Neural progenitor cell (in vitro differentiated cells): ENCODE results near the gene CD19. TPM values are rescaled to one million over a fixed set of nuclear protein-coding genes. Genes with fewer than 3 reads are reported as not detected.

ENCODE experiments used
- DNase-seq: peaks from one replicate; pipeline ENCODE4 v3.0.0-alpha.2; 2016; ENCODE audit warnings: low spot score
- H2AFZ ChIP-seq: fragments of 200-600 bp; sonication (generic); replicated peaks from 2 replicates; pipeline ENCODE4 v1.6.1; 2016; ENCODE audit warnings: antibody characterized with exemption
- H3F3A ChIP-seq: fragments of 200-600 bp; sonication (generic); 2 replicates; pipeline ENCODE4 v1.6.1; 2016; ENCODE audit warnings: antibody characterized with exemption, low read depth
- H3K27ac ChIP-seq: fragments of 200-600 bp; sonication (generic); 2 replicates; pipeline ENCODE4 v1.5.1; 2016; ENCODE audit warnings: mild to moderate bottlenecking
- H3K27me3 ChIP-seq: fragments of 200-600 bp; sonication (generic); 2 replicates; pipeline ENCODE4 v1.6.1; 2016; ENCODE audit warnings: mild to moderate bottlenecking, moderate library complexity
- H3K36me3 ChIP-seq: fragments of 200-600 bp; sonication (generic); 2 replicates; pipeline ENCODE4 v1.5.1; 2016
- H3K4me1 ChIP-seq: fragments of 200-600 bp; sonication (generic); 2 replicates; pipeline ENCODE4 v1.6.1; 2016; ENCODE audit warnings: mixed run types
- H3K4me2 ChIP-seq: fragments of 200-600 bp; sonication (generic); 2 replicates; pipeline ENCODE4 v1.6.1; 2016
- H3K4me3 ChIP-seq: fragments of 200-600 bp; sonication (generic); 2 replicates; pipeline ENCODE4 v1.5.1; 2016
- H3K79me2 ChIP-seq: fragments of 200-600 bp; sonication (generic); 2 replicates; pipeline ENCODE4 v1.6.1; 2016; ENCODE audit warnings: low read depth
- H3K9ac ChIP-seq: fragments of 200-600 bp; sonication (generic); 2 replicates; pipeline ENCODE4 v1.6.1; 2016
- H3K9me3 ChIP-seq: fragments of 200-600 bp; sonication (generic); 2 replicates; pipeline ENCODE4 v1.5.1; 2016; ENCODE audit warnings: low read depth
- H4K20me1 ChIP-seq: fragments of 200-600 bp; sonication (generic); 2 replicates; pipeline ENCODE4 v1.6.1; 2016; ENCODE audit warnings: low read depth
- H3K27ac Mint-ChIP-seq: 3 replicates; pipeline ENCODE4 v1.8.0; 2021; ENCODE audit warnings: mixed read lengths
- H3K27me3 Mint-ChIP-seq: 2 replicates; pipeline ENCODE4 v1.8.0; 2022; ENCODE audit warnings: low read depth, mild to moderate bottlenecking, inconsistent platforms, moderate library complexity, mixed read lengths; ENCODE audit not compliant: insufficient read depth
- H3K36me3 Mint-ChIP-seq: 3 replicates; pipeline ENCODE4 v1.8.0; 2021; ENCODE audit warnings: mixed read lengths
- H3K4me1 Mint-ChIP-seq: 3 replicates; pipeline ENCODE4 v1.8.0; 2021; ENCODE audit warnings: mixed read lengths
- H3K4me3 Mint-ChIP-seq: 3 replicates; pipeline ENCODE4 v1.8.0; 2021; ENCODE audit warnings: mild to moderate bottlenecking, moderate library complexity, mixed read lengths
- H3K9me3 Mint-ChIP-seq: 3 replicates; pipeline ENCODE4 v1.8.0; 2020; ENCODE audit warnings: mixed read lengths
- EZH2 ChIP-seq: fragments of 200-600 bp; sonication (generic); IDR thresholded peaks from 2 replicates; pipeline ENCODE4 v1.6.1; 2017; ENCODE audit warnings: antibody characterized with exemption, mild to moderate bottlenecking, moderate library complexity
- EZH2phosphoT487 ChIP-seq: fragments of 200-600 bp; sonication (generic); IDR thresholded peaks from 2 replicates; pipeline ENCODE4 v1.6.1; 2017; ENCODE audit warnings: antibody characterized with exemption
- total RNA-seq: library from RNA; depleted of rRNA; stranded (reverse); fragments of >200 nt; gene quantifications from 2 replicates; pipeline ENCODE4 v1.2.3, GENCODE V29; 2015; ENCODE audit warnings: low replicate concordance
- TF ChIP-seq, protein P1 (sequence below): fragments of 200-600 bp; sonication (generic); IDR thresholded peaks from 2 replicates; pipeline ENCODE4 v1.5.1; 2017; ENCODE audit warnings: antibody characterized with exemption, mild to moderate bottlenecking

The CD19 gene
- total RNA-seq, 1 donor from 2014 or later, result not detected

DNA sequence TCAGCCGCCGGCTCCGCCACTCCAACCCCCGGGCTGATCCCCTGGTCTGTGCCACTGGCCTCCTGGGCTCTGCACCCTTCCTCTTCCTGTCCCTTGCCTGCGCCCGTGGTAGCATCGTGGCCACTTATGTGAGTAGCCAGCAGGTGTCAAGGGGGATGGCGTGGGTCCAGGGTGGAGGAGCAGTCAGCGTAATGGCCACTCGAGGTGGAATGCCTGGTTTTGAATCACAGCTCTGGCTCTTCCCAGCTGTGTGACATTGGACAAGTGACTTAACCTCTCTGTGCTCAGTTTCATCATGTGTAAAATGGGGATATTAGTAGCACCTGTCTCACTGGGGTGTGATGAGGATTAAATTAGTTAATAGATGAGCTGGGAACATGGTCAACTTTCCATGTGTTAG is 50.6 kb downstream of the CD19 start:
- no peaks in the 10 kb centered on the region for H3K9me3 Mint-ChIP-seq
- no peak overlapping the region for H3K27ac Mint-ChIP-seq
- no peaks in the 10 kb centered on the region for H3F3A ChIP-seq
- no peak overlapping the region for H2AFZ ChIP-seq
- no peak overlapping the region for H3K27ac ChIP-seq
- no peaks in the 10 kb centered on the region for H4K20me1 ChIP-seq
- DNase-seq, result no peak
- H3K9ac ChIP-seq, result no peak overlapping the region
- H3K4me1 ChIP-seq, result no peaks in the 10 kb centered on the region
- no peak overlapping the region for H3K4me2 ChIP-seq
- H3K27me3 Mint-ChIP-seq, result no peaks in the 10 kb centered on the region
- no peak overlapping the region for H3K4me3 ChIP-seq
- no peaks in the 10 kb centered on the region for H3K79me2 ChIP-seq
- H3K27me3 ChIP-seq, result no peaks in the 10 kb centered on the region
- TF ChIP-seq EZH2phosphoT487, result no peak
- TF ChIP-seq, protein P1, sequence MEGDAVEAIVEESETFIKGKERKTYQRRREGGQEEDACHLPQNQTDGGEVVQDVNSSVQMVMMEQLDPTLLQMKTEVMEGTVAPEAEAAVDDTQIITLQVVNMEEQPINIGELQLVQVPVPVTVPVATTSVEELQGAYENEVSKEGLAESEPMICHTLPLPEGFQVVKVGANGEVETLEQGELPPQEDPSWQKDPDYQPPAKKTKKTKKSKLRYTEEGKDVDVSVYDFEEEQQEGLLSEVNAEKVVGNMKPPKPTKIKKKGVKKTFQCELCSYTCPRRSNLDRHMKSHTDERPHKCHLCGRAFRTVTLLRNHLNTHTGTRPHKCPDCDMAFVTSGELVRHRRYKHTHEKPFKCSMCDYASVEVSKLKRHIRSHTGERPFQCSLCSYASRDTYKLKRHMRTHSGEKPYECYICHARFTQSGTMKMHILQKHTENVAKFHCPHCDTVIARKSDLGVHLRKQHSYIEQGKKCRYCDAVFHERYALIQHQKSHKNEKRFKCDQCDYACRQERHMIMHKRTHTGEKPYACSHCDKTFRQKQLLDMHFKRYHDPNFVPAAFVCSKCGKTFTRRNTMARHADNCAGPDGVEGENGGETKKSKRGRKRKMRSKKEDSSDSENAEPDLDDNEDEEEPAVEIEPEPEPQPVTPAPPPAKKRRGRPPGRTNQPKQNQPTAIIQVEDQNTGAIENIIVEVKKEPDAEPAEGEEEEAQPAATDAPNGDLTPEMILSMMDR, result no peak
- no peak for TF ChIP-seq EZH2
- no peaks in the 10 kb centered on the region for H3K36me3 ChIP-seq
- H3K36me3 Mint-ChIP-seq, result peaks cover 8% of the 10 kb centered on the region
- H3K4me3 Mint-ChIP-seq, result no peak overlapping the region
- no peaks in the 10 kb centered on the region for H3K9me3 ChIP-seq
- no peaks in the 10 kb centered on the region for H3K4me1 Mint-ChIP-seq

DNA sequence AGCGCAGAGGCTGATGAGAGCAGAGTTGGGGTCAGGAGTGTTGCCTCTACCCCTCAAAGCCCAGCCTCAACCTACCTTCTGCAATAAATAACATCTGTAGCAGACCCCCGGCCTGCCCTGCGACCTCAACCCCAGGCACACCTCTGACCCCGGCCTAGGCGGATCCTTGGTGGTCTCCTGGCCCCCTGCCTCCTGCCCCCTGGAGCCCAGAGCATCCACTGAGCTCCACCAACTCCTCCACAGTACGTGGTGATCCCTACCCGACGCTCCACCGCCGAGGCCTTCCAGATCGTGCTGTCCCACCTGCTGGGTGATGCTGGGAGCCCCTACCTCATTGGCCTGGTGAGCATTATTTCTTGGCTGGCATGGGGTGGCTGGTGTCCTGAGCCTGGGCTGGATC is 51.2 kb downstream of the CD19 start:
- no peak overlapping the region for H3K27ac ChIP-seq
- H3K9ac ChIP-seq, result no peak overlapping the region
- Mint-ChIP-seq H3K9me3 (no peaks in the 10 kb centered on the region), H3K27me3 (no peaks in the 10 kb centered on the region), H3K4me1 (no peaks in the 10 kb centered on the region), H3K36me3 (peaks cover 8% of the 10 kb centered on the region), H3K4me3 (no peak overlapping the region), H3K27ac (no peak overlapping the region)
- no peak for DNase-seq
- H3K27me3 ChIP-seq, result no peaks in the 10 kb centered on the region
- H3K4me1 ChIP-seq, result no peaks in the 10 kb centered on the region
- H3K9me3 ChIP-seq, result no peaks in the 10 kb centered on the region
- no peak overlapping the region for H2AFZ ChIP-seq
- H3K4me2 ChIP-seq, result no peak overlapping the region
- H3F3A ChIP-seq, result no peaks in the 10 kb centered on the region
- H4K20me1 ChIP-seq, result no peaks in the 10 kb centered on the region
- no peak overlapping the region for H3K4me3 ChIP-seq
- TF ChIP-seq EZH2phosphoT487 (no peak), EZH2 (no peak)
- TF ChIP-seq, protein P1, result no peak
- no peaks in the 10 kb centered on the region for H3K36me3 ChIP-seq
- H3K79me2 ChIP-seq, result no peaks in the 10 kb centered on the region

DNA sequence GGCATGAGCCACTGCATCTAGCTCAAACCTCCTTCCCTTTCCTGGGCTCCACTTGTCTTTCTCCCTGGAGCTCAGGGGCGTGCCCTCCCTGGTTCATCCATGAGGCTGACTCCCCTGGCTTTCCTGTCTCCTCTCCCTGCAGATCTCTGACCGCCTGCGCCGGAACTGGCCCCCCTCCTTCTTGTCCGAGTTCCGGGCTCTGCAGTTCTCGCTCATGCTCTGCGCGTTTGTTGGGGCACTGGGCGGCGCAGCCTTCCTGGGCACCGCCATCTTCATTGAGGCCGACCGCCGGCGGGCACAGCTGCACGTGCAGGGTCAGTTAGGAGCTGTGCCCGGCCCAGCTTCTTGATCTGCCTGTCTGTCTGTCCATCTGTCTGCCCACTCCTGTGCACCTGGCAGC is 51.9 kb downstream of the CD19 start:
- H3K4me3 Mint-ChIP-seq, result no peak overlapping the region
- no peaks in the 10 kb centered on the region for H3F3A ChIP-seq
- no peak for DNase-seq
- H3K27ac ChIP-seq, result no peak overlapping the region
- H3K4me1 ChIP-seq, result no peaks in the 10 kb centered on the region
- H3K36me3 Mint-ChIP-seq, result peaks cover 8% of the 10 kb centered on the region
- H3K4me1 Mint-ChIP-seq, result no peaks in the 10 kb centered on the region
- TF ChIP-seq EZH2 (no peak), EZH2phosphoT487 (no peak)
- TF ChIP-seq, protein P1, result no peak
- no peaks in the 10 kb centered on the region for H3K9me3 Mint-ChIP-seq
- H3K4me2 ChIP-seq, result no peak overlapping the region
- no peaks in the 10 kb centered on the region for H3K9me3 ChIP-seq
- no peaks in the 10 kb centered on the region for H3K27me3 ChIP-seq
- H4K20me1 ChIP-seq, result no peaks in the 10 kb centered on the region
- no peaks in the 10 kb centered on the region for H3K79me2 ChIP-seq
- peaks cover 1% of the 10 kb centered on the region for H3K27me3 Mint-ChIP-seq
- no peak overlapping the region for H2AFZ ChIP-seq
- H3K4me3 ChIP-seq, result no peak overlapping the region
- H3K9ac ChIP-seq, result no peak overlapping the region
- no peak overlapping the region for H3K27ac Mint-ChIP-seq
- no peaks in the 10 kb centered on the region for H3K36me3 ChIP-seq
